H9 (cell line): ENCODE data around the gene HOXD11. TPM values are rescaled to one million over a fixed set of nuclear protein-coding genes. Genes with fewer than 3 reads are reported as not detected.

Experiments used
- DNase-seq: peaks from one replicate; pipeline ENCODE4 v3.0.0-alpha.2; 2017
- H2AFZ ChIP-seq: one replicate; pipeline ENCODE4 v1.6.1; 2013; ENCODE audit warnings: mild to moderate bottlenecking, low read length, control low read depth, moderate library complexity
- H2AK5ac ChIP-seq: 2 replicates; pipeline ENCODE4 v1.6.1; 2013; ENCODE audit warnings: low read length, control low read depth, mixed read lengths; ENCODE audit not compliant: insufficient read length
- H2BK120ac ChIP-seq: one replicate; pipeline ENCODE4 v1.6.1; 2013; ENCODE audit warnings: low read depth, mild to moderate bottlenecking, low read length, control low read depth, inconsistent platforms; ENCODE audit not compliant: poor library complexity, severe bottlenecking
- H2BK12ac ChIP-seq: 2 replicates; pipeline ENCODE4 v1.6.1; 2013; ENCODE audit warnings: low read length, control low read depth, mixed read lengths, low read depth; ENCODE audit not compliant: insufficient read length
- H2BK15ac ChIP-seq: 2 replicates; pipeline ENCODE4 v1.6.1; 2013; ENCODE audit warnings: low read depth, low read length, control low read depth
- H2BK20ac ChIP-seq: one replicate; pipeline ENCODE4 v1.6.1; 2013; ENCODE audit warnings: low read depth, mild to moderate bottlenecking, low read length, control low read depth, inconsistent platforms; ENCODE audit not compliant: poor library complexity, severe bottlenecking
- H2BK5ac ChIP-seq: 2 replicates; pipeline ENCODE4 v1.6.1; 2013; ENCODE audit warnings: low read length, control low read depth, mixed read lengths; ENCODE audit not compliant: insufficient read length
- H3K14ac ChIP-seq: 2 replicates; pipeline ENCODE4 v1.6.1; 2013; ENCODE audit warnings: low read length, control low read depth; ENCODE audit not compliant: insufficient read depth
- H3K18ac ChIP-seq: 2 replicates; pipeline ENCODE4 v1.6.1; 2013; ENCODE audit warnings: low read depth, mild to moderate bottlenecking, mixed read lengths, low read length, control low read depth; ENCODE audit not compliant: insufficient read length
- H3K23ac ChIP-seq: 2 replicates; pipeline ENCODE4 v1.6.1; 2013; ENCODE audit warnings: low read length, control low read depth, mixed read lengths, low read depth; ENCODE audit not compliant: insufficient read length
- H3K23me2 ChIP-seq: 2 replicates; pipeline ENCODE4 v1.6.1; 2013; ENCODE audit warnings: low read depth, mild to moderate bottlenecking, mixed read lengths, low read length, control low read depth; ENCODE audit not compliant: insufficient read length, poor library complexity, severe bottlenecking
- H3K27ac ChIP-seq: 2 replicates; pipeline ENCODE4 v1.5.1; 2013; ENCODE audit warnings: low read length, control low read depth, mixed read lengths, low read depth; ENCODE audit not compliant: insufficient read length
- H3K27me3 ChIP-seq: 2 replicates; pipeline ENCODE4 v1.6.1; 2013; ENCODE audit warnings: low read length, control low read depth, inconsistent platforms; ENCODE audit not compliant: insufficient read depth
- H3K4ac ChIP-seq: 2 replicates; pipeline ENCODE4 v1.6.1; 2013; ENCODE audit warnings: low read depth, mild to moderate bottlenecking, control low read depth, inconsistent platforms, low read length, moderate library complexity
- H3K4me1 ChIP-seq: 2 replicates; pipeline ENCODE4 v1.6.1; 2013; ENCODE audit warnings: low read length, control low read depth, inconsistent platforms; ENCODE audit not compliant: insufficient read depth
- H3K4me2 ChIP-seq: 2 replicates; pipeline ENCODE4 v1.6.1; 2013; ENCODE audit warnings: low read length, control low read depth, mixed read lengths; ENCODE audit not compliant: insufficient read length, insufficient read depth
- H3K56ac ChIP-seq: 2 replicates; pipeline ENCODE4 v1.6.1; 2013; ENCODE audit warnings: low read depth, mild to moderate bottlenecking, mixed read lengths, low read length, control low read depth; ENCODE audit not compliant: insufficient read length
- H3K79me1 ChIP-seq: 2 replicates; pipeline ENCODE4 v1.6.1; 2013; ENCODE audit warnings: low read depth, mild to moderate bottlenecking, moderate library complexity, low read length, control low read depth, inconsistent platforms; ENCODE audit not compliant: insufficient read depth, poor library complexity, severe bottlenecking
- H3K79me2 ChIP-seq: 2 replicates; pipeline ENCODE4 v1.6.1; 2013; ENCODE audit warnings: low read length, control low read depth, inconsistent platforms; ENCODE audit not compliant: insufficient read depth
- H3K9ac ChIP-seq: 2 replicates; pipeline ENCODE4 v1.6.1; 2013; ENCODE audit warnings: low read length, control low read depth, mixed read lengths; ENCODE audit not compliant: insufficient read length; ENCODE audit errors: extremely low read depth
- H3K9me3 ChIP-seq: one replicate; pipeline ENCODE4 v1.6.1; 2013; ENCODE audit warnings: low read depth, low read length, inconsistent platforms; ENCODE audit not compliant: control insufficient read depth
- H3T11ph ChIP-seq: one replicate; pipeline ENCODE4 v1.6.1; 2013; ENCODE audit warnings: mild to moderate bottlenecking, low read length, control low read depth, inconsistent platforms
- H4K20me1 ChIP-seq: one replicate; pipeline ENCODE4 v1.6.1; 2013; ENCODE audit not compliant: control insufficient read depth, insufficient read length, insufficient read depth
- H4K5ac ChIP-seq: 2 replicates; pipeline ENCODE4 v1.6.1; 2013; ENCODE audit warnings: low read depth, mild to moderate bottlenecking, mixed read lengths, low read length, control low read depth; ENCODE audit not compliant: insufficient read length
- H4K8ac ChIP-seq: replicated peaks from 2 replicates; pipeline ENCODE4 v1.6.1; 2013; ENCODE audit warnings: low read length, control low read depth, mixed read lengths, low read depth; ENCODE audit not compliant: insufficient read length
- H4K91ac ChIP-seq: 2 replicates; pipeline ENCODE4 v1.6.1; 2013; ENCODE audit warnings: low read depth, mild to moderate bottlenecking, moderate library complexity, mixed read lengths, low read length, control low read depth; ENCODE audit not compliant: insufficient read length
- H3K27ac Mint-ChIP-seq, 3 experiments: 2 replicates in 2 of 3; 3 replicates in 1 of 3; pipeline ENCODE4 v1.8.0; 2020 to 2021; ENCODE audit warnings: mixed read lengths in 3 of 3, mild to moderate bottlenecking in 1 of 3, moderate library complexity in 1 of 3
- H3K27me3 Mint-ChIP-seq: 2 replicates; pipeline ENCODE4 v1.8.0; 2021; ENCODE audit warnings: low read depth, mild to moderate bottlenecking, moderate library complexity, mixed read lengths
- H3K36me3 Mint-ChIP-seq, 3 experiments: 2 replicates in 2 of 3; 3 replicates in 1 of 3; pipeline ENCODE4 v1.8.0; 2020 to 2021; ENCODE audit warnings: low read depth in 3 of 3, mixed read lengths in 3 of 3; ENCODE audit not compliant: insufficient read depth in 1 of 3
- H3K4me1 Mint-ChIP-seq, 2 experiments: 2 replicates each; pipeline ENCODE4 v1.8.0; 2020; ENCODE audit warnings: mixed read lengths in 2 of 2
- H3K4me3 Mint-ChIP-seq, 2 experiments: 2 replicates in 1 of 2; 3 replicates in 1 of 2; pipeline ENCODE4 v1.8.0; 2020 to 2021; ENCODE audit warnings: mild to moderate bottlenecking in 2 of 2, mixed read lengths in 2 of 2, moderate library complexity in 1 of 2
- H3K9me3 Mint-ChIP-seq, 2 experiments: 2 replicates in 1 of 2; 3 replicates in 1 of 2; pipeline ENCODE4 v1.8.0; 2020; ENCODE audit warnings: mild to moderate bottlenecking in 2 of 2, mixed read lengths in 2 of 2, moderate library complexity in 1 of 2
- CTCF ChIP-seq: fragments of 200-600 bp; sonication (generic); conservative IDR thresholded peaks from 3 replicates; pipeline ENCODE4 v1.8.0; 2021; ENCODE audit warnings: antibody characterized with exemption, mild to moderate bottlenecking
- WGBS: extraction: QIAGEN DNeasy Blood & Tissue Kit; methylation state at CpG from one replicate; pipeline ENCODE4 v1.1.7; 2013; ENCODE audit warnings: missing lambda C conversion rate, low lambda C conversion rate, mixed read lengths; ENCODE audit not compliant: insufficient read length; ENCODE audit errors: extremely low coverage; 5-methylcytosine and 5-hydroxymethylcytosine counted together
- total RNA-seq: library from RNA; stranded (reverse); gene quantifications from 2 replicates; pipeline ENCODE4 v1.2.1, GENCODE V29; 2021

Gene HOXD11
- total RNA-seq, 1 experiment from 2014 or later, result not detected

- Mint-ChIP-seq H3K36me3 (no peaks in the 10 kb centered on the region; a peak in 2 of 7 replicates), H3K27me3 (peaks cover 99% of the 10 kb centered on the region), H3K9me3 (peaks cover 5 to 19% of the 10 kb centered on the region in 2 experiments), H3K4me3 (no peak overlapping the region), H3K4me1 (peaks cover 29 to 46% of the 10 kb centered on the region in 2 experiments), H3K27ac (no peak overlapping the region)
- no CpG with 5 or more reads among the region's 28 CpGs for WGBS
- Histone ChIP-seq H4K20me1 (no peaks in the 10 kb centered on the region), H3K56ac (no peak overlapping the region), H2BK20ac (no peak overlapping the region), H3K23me2 (peaks cover 5% of the 10 kb centered on the region), H2BK120ac (no peak overlapping the region), H3K14ac (no peak overlapping the region), H4K8ac (no peak overlapping the region), H4K91ac (no peak overlapping the region), H3K9me3 (no peaks in the 10 kb centered on the region), H3K23ac (no peak overlapping the region), H3K79me1 (no peaks in the 10 kb centered on the region), H3K79me2 (no peaks in the 10 kb centered on the region), H3K4me2 (peak overlapping the region; percentile 3), H3K27ac (no peak overlapping the region), H2BK5ac (no peak overlapping the region), H2BK12ac (no peak overlapping the region), H4K5ac (no peak overlapping the region), H3K27me3 (peaks cover 88% of the 10 kb centered on the region), H2AK5ac (no peak overlapping the region), H3K18ac (no peak overlapping the region), H3K9ac (no peak overlapping the region), H3T11ph (no peak overlapping the region), H2AFZ (no peak overlapping the region), H2BK15ac (no peak overlapping the region), H3K4ac (no peak overlapping the region), H3K4me1 (peaks cover 3% of the 10 kb centered on the region; the same call in 1 of the 2 replicates)
- TF ChIP-seq CTCF, result no peak
- peak; percentile 31 for DNase-seq
Observed at GRCh38 chr2:176100547-176101140, 6.4 kb upstream of the HOXD11 start.
